HG03521 (cell line): ENCODE data around the gene FAM200C.

ENCODE experiments used
- ATAC-seq: cut with Tn5 transposase; IDR thresholded peaks from one replicate; pipeline ENCODE4 v1.9.1; 2021; ENCODE audit warnings: mild to moderate bottlenecking, moderate library complexity; ENCODE audit not compliant: unreplicated experiment

Gene FAM200C

GRCh38 chr5:160419458-160420330 lies 19.8 kb upstream of the FAM200C start:
- peak; percentile 30 for ATAC-seq

DNA sequence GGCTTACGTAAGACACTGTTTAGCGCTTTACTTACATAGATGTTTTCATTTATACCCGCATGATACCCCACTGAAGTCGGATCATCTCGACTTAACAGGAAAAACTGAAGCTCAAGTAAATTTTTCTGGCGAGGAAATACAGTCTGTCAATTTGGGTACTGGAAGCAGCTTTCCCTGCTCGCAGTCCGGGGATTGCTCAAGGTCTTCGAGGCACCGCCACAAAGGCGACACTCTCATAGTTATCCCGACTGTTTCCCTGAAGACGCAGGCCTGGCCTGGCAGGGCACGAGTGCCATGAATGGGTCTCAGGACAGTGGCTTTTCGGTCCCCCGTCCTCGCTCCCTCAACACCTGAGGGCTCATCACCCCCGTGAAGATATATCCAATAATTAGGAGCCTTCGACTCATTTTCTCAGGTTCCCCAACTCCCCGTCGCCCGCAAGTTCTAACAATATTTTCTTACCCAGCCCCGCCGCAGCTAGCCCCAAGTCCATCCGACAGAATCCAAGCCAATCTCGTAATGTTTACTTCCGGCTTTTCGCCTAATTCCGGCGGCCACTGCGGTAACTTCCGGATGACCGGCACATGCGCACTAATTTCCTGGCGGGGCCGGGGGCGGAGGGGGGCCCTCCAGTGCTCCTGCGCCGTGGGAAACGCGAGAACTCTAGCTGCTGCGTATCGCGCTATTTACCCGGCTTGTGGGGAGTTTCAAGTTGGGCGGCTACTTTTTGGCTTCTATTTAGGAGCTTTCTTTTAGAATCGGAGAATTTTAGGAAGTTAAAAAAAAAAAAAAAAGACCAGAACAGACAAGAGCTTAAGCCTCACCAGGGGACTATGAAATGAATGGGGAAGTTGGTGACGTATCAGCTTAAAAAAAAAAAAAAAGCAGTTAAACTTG lies 19.0 kb upstream of the FAM200C start, which contains the start of gene SLU7:
SLU7 (minus strand) TSS at position 521 of the 897 bp plus-strand sequence. CDS start 3,787 bp downstream, outside the sequence.
- ATAC-seq: peak; percentile 66

- no peak for ATAC-seq
Measured at GRCh38 chr5:160398806-160399205, 1.0 kb downstream of the FAM200C start.

- no peak for ATAC-seq
Measured at GRCh38 chr5:160397492-160397891, 2.4 kb downstream of the FAM200C start.

GRCh38 chr5:160395111-160395510 lies 4.7 kb downstream of the FAM200C start:
- ATAC-seq: no peak

- ATAC-seq: no peak
Measured at GRCh38 chr5:160390787-160391696, 8.8 kb downstream of the FAM200C start.

DNA sequence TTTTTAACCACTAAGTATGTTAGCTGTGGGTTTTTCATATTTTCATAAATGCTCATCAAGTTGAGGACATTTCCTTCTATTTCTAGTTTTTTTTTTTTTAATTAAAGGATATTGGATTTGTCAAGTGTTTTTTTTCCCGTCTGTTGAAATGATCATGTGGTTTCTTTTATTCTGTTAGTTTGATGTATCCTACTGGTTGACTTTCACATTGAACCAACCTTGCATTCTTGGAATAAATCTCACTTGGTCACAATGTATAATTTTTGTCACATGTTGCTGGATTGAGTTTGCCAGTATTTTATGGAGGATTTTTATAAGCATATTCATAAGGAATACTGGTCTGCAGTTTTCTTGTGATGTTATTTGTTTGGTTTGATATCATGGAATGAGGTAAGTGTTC lies 12.4 kb downstream of the FAM200C start:
- no peak for ATAC-seq

DNA sequence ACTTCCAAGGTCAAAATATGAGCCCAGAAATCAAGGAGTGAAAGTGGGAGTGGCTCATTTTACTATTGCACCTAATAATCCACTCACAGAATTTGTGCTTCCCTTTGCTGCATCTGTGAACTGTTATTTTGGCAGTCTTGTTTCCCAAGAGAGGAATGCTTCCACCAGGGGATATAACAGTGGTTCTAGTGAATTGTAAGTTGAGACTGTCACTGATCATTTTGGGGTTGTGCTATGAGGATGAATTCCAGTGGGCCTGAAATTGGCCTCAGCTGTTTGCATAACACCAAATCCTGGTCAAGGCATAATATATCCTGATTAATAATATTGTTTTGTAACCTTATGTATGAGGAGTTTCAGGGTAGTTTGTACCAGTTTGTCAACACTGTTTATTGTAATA lies 14.4 kb downstream of the FAM200C start:
- ATAC-seq: no peak

DNA sequence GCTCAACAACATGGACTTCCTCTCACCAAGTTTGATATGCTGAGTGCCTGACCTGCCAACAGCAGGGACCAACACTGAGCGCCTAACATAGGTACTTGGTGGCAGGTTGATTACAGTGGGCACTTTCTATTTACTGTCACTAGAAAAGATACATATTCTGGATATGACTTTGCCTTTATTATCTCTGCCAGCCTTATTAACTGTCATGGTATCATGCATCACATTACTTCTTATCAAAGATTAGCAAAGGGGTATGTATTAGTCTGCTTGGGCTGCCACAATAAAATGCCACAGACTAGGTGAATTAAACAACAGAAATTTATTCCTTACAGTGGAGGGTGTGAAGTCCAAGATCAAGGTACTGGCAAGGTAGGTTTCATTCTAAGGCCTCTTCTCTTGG lies 15.2 kb downstream of the FAM200C start:
- ATAC-seq: no peak

GRCh38 chr5:160382346-160382745 lies 17.5 kb downstream of the FAM200C start:
- ATAC-seq: no peak

- no peak for ATAC-seq
Measured at GRCh38 chr5:160380041-160380440, 19.8 kb downstream of the FAM200C start.

GRCh38 chr5:160379511-160379910 lies 20.3 kb downstream of the FAM200C start:
- ATAC-seq: no peak

DNA sequence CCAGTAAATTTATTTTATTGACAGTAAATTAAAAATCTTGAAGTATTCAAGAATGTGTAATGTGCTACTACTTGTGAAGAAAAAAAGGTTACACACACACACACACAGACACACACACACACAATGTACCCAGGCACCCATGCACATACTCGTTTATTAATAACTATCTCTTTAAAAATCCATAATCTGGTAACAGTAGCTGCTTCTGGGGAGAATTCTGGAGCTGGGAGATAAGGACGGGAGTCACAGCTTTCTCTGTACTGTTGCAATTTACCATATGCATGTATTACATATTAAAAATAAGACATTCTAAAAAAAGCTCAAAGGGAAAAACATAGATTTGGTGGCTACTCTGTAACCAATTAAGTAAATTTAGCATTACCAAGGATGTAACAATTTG lies 21.5 kb downstream of the FAM200C start:
- ATAC-seq: no peak

GRCh38 chr5:160377651-160378050 lies 22.2 kb downstream of the FAM200C start:
- ATAC-seq: no peak

DNA sequence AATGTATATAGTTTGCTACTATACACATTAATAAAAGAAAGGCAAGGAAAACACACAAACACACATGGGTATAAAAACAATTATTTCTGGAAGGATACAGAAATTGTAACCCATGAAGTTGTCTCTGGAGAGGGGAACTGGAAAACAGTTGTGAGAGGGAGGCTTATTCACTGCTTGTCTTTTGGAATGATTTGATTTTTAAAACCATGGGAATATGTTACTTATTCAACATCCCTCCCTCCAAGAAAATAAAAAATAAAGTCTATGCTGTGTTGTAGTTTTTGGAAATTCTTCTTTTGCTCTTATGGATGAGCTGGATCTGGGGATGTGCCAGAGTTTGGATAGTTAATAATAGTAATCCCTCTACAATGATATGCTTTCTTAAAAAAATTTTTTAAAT lies 23.4 kb downstream of the FAM200C start:
- no peak for ATAC-seq

- no peak for ATAC-seq
Measured at GRCh38 chr5:160375701-160376100, 24.2 kb downstream of the FAM200C start.

- ATAC-seq: no peak
Measured at GRCh38 chr5:160375166-160375565, 24.7 kb downstream of the FAM200C start.

DNA sequence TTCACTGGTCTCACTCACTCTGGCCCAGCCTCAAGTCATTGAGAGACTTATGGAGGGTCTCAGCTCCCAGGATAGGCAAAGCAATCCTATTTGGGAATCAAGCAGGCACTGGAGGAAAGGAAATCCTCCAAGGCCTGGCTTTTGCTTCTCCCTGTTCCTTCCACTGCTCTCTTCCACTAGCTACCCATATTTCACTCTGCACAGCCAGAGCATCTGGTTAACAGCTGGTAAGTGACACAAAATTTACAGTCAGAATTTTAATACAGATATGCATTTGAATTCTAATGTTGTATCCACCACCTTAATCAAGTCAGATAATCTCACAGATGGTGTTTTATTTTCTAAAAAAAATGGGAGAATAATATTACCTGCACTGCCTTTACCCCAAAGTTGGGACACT lies 28.6 kb downstream of the FAM200C start:
- no peak for ATAC-seq

DNA sequence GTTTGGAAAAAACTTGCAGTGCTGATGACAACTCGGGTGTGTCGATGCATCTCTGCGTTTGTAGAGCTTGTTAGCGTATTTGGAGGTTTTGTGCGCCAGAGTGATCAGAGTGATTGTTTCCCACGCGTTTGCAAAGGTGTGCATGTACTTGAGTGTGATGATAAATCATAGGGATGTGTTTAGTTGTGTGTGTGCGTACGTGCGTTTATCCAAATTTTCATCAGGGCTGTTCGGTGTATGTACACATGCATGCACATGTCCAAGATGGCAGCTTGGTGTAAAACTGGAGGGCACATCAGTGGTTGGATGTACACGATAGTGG lies 29.2 kb downstream of the FAM200C start:
- no peak for ATAC-seq

DNA sequence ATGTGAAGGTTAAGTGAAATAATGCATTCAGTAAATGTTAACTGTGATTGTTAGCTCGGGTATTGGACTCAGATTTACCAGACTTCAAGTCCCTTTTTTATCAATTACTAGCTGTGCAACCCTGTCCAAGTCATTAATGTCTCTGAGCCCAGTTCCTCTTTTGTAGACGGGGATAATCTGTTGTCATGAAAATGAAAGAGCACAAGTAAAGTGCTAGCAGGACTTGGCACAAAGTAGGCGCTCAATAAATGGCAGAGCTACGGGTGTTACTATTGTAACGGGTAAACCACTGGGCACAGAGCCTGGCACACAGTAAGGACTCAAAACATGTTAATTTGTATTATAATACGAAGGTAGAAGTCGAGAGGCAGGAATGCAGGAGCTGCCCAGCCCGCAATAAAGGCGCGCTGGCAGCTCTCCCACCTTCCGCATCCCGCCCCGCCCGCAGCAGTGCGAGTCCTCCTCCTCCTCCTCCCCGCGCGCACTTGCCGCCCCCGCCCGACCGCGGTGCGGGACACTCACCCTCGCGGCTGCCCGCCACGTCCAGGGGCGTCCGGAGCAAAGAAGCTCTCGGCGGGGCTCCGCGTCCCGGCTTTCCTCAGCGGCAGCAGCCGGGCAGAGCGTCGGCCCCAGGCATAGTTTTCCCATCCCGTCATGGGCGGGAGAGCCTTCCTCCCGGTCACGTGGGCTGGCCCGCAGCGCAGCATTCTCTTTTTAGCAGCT lies 29.7 kb downstream of the FAM200C start, which contains the start of gene C1QTNF2:
C1QTNF2 (minus strand) TSS at position 637 of the 723 bp plus-strand sequence. CDS start 15,615 bp downstream, outside the sequence.
- ATAC-seq: no peak
